Neutrophil (primary cell): ENCODE results near the gene TNFAIP8.
A peak's percentile ranks its signal among the peaks of the same experiment; 100 is the strongest.

Experiments used
- H3K27ac ChIP-seq: fragments of 200-600 bp; sonication (generic); 2 replicates; pipeline ENCODE4 v1.5.1; 2016; ENCODE audit warnings: mild to moderate bottlenecking, moderate library complexity
- H3K27me3 ChIP-seq: fragments of 200-600 bp; sonication (generic); 2 replicates; pipeline ENCODE4 v1.6.0; 2016; ENCODE audit warnings: mild to moderate bottlenecking
- H3K36me3 ChIP-seq: fragments of 200-600 bp; sonication (generic); 2 replicates; pipeline ENCODE4 v1.5.1; 2017
- H3K4me1 ChIP-seq, 2 experiments: fragments of 200-600 bp in 1 of 2; sonication (generic) in 1 of 2; 1 replicate in 1 of 2; 2 replicates in 1 of 2; pipeline versions ENCODE4 v1.5.1 to v1.6.1; 2013 to 2016; ENCODE audit warnings: low read depth in 1 of 2, low read length in 1 of 2, mild to moderate bottlenecking in 1 of 2, moderate library complexity in 1 of 2; ENCODE audit not compliant: control insufficient read depth in 1 of 2, insufficient read depth in 1 of 2
- H3K4me3 ChIP-seq, 2 experiments: fragments of 200-600 bp in 1 of 2; sonication (generic) in 1 of 2; 1 replicate in 1 of 2; 2 replicates in 1 of 2; pipeline ENCODE4 v1.5.1; 2013 to 2016; ENCODE audit warnings: low read depth in 1 of 2, low read length in 1 of 2, mild to moderate bottlenecking in 1 of 2, moderate library complexity in 1 of 2
- H3K9me3 ChIP-seq: fragments of 200-600 bp; sonication (generic); 2 replicates; pipeline ENCODE4 v1.5.1; 2016
- CTCF ChIP-seq: fragments of 200-600 bp; sonication (generic); IDR thresholded peaks from 2 replicates; pipeline ENCODE4 v1.5.1; 2016; ENCODE audit warnings: antibody characterized with exemption

Gene TNFAIP8

GRCh38 chr5:119385136-119385535 lies 29.3 kb downstream of the TNFAIP8 start:
- no peaks in the 10 kb centered on the region for H3K27me3 ChIP-seq
- H3K9me3 ChIP-seq: no peaks in the 10 kb centered on the region
- no peaks in the 10 kb centered on the region for H3K36me3 ChIP-seq
- H3K27ac ChIP-seq: peak overlapping the region; percentile 54
- peaks cover 10 to 47% of the 10 kb centered on the region in 2 experiments for H3K4me1 ChIP-seq
- no peak for TF ChIP-seq CTCF
- no peak overlapping the region for H3K4me3 ChIP-seq

- no peaks in the 10 kb centered on the region for H3K36me3 ChIP-seq
- no peak for TF ChIP-seq CTCF
- no peaks in the 10 kb centered on the region for H3K27me3 ChIP-seq
- no peaks in the 10 kb centered on the region for H3K9me3 ChIP-seq
- H3K4me1 ChIP-seq: peaks cover 13 to 52% of the 10 kb centered on the region in 2 experiments
- H3K27ac ChIP-seq: peak overlapping the region; percentile 54
- H3K4me3 ChIP-seq: no peak overlapping the region
These were observed 29.8 kb downstream of the TNFAIP8 start for GRCh38 chr5:119385536-119386128.

- Histone ChIP-seq H3K9me3 (no peaks in the 10 kb centered on the region), H3K4me1 (peaks cover 21 to 63% of the 10 kb centered on the region in 2 experiments)
- TF ChIP-seq CTCF: no peak
These were observed 31.0 kb downstream of the TNFAIP8 start for GRCh38 chr5:119386596-119387344.

GRCh38 chr5:119387945-119388618 lies 32.3 kb downstream of the TNFAIP8 start:
- Histone ChIP-seq H3K27ac (peak overlapping the region; percentile 60), H3K27me3 (no peaks in the 10 kb centered on the region), H3K9me3 (no peaks in the 10 kb centered on the region), H3K4me3 (no peak overlapping the region), H3K4me1 (peaks cover 21 to 63% of the 10 kb centered on the region in 2 experiments), H3K36me3 (peaks cover 6% of the 10 kb centered on the region)
- TF ChIP-seq CTCF: no peak

More at GRCh38 chr5:119386596-119387344, 31.0 kb downstream of the TNFAIP8 start:
- peak overlapping the region; percentile 33 for H3K27ac ChIP-seq
- no peaks in the 10 kb centered on the region for H3K36me3 ChIP-seq
- H3K27me3 ChIP-seq: no peaks in the 10 kb centered on the region
- no peak overlapping the region for H3K4me3 ChIP-seq

GRCh38 chr5:119388619-119389190 lies 32.9 kb downstream of the TNFAIP8 start:
- Histone ChIP-seq H3K4me3 (no peak overlapping the region), H3K27ac (peak overlapping the region; percentile 60), H3K4me1 (peaks cover 21 to 67% of the 10 kb centered on the region in 2 experiments), H3K27me3 (no peaks in the 10 kb centered on the region), H3K9me3 (no peaks in the 10 kb centered on the region), H3K36me3 (peaks cover 12% of the 10 kb centered on the region)
- TF ChIP-seq CTCF: no peak
